Cardiac muscle cell (in vitro differentiated cells and primary cell): ENCODE measurements around the gene CCT7. TPM values are rescaled to one million over a fixed set of nuclear protein-coding genes. Genes with fewer than 3 reads are reported as not detected.

Experiments
- DNase-seq, 2 donors: peaks; one replicate each; pipeline versions ENCODE4 v3.0.0 to v3.0.0-alpha.2; 2010 to 2017; ENCODE audit warnings: low read depth in 1 of 2, low spot score in 1 of 2
- H3K27ac ChIP-seq: fragments of 200-600 bp; sonication (generic); 2 replicates; pipeline ENCODE4 v1.5.1; 2016
- H3K27me3 ChIP-seq: fragments of 200-600 bp; sonication (generic); 2 replicates; pipeline ENCODE4 v1.6.0; 2016; ENCODE audit warnings: control low read depth
- H3K36me3 ChIP-seq: fragments of 200-600 bp; sonication (generic); 2 replicates; pipeline ENCODE4 v1.5.1; 2016; ENCODE audit warnings: control low read depth
- H3K4me1 ChIP-seq: fragments of 200-600 bp; sonication (generic); 2 replicates; pipeline ENCODE4 v1.8.1; 2017; ENCODE audit warnings: low read depth, mild to moderate bottlenecking, mixed run types
- H3K4me3 ChIP-seq: fragments of 200-600 bp; sonication (generic); 2 replicates; pipeline ENCODE4 v1.5.1; 2016; ENCODE audit warnings: mild to moderate bottlenecking
- H3K9me3 ChIP-seq: fragments of 200-600 bp; sonication (generic); 2 replicates; pipeline ENCODE4 v1.5.1; 2017; ENCODE audit warnings: low read depth, mild to moderate bottlenecking, control low read depth
- CTCF ChIP-seq: IDR thresholded peaks from 2 replicates; pipeline ENCODE4 v1.5.1; 2012; ENCODE audit warnings: low read depth, mild to moderate bottlenecking, low read length
- polyA plus RNA-seq: library from polyadenylated mRNA; unstranded; fragments of >200 nt; fragmentation: Nextera tagmentation; extraction: Ambion mirVana; gene quantifications from 2 replicates; pipeline ENCODE4 v1.2.1, GENCODE V29; 2016
- total RNA-seq: library from RNA; depleted of rRNA; stranded (reverse); fragments of >200 nt; gene quantifications from 2 replicates; pipeline ENCODE4 v1.2.3, GENCODE V29; 2016

CCT7 gene
- total and polyA plus RNA-seq, 2 experiments from 2014 or later = 370 to 384 TPM

DNA sequence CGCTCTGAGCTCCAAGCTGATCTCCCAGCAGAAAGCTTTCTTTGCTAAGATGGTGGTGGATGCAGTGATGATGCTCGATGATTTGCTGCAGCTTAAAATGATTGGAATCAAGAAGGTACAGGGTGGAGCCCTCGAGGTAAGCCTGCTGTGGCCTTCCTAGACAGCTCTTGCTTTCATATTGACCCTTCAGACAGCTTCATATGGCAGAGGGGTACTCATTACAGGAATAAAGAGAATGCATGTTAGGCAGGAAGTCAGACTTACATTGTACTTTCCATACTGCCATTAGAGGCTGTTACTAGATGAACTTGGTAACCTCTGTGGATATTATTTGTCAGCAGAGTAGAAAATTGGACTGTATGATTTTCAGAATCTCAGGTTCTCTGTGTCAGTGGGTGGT is 10.5 kb downstream of the CCT7 start:
- no peak for TF ChIP-seq CTCF
- H3K36me3 ChIP-seq = peaks cover 68% of the 10 kb centered on the region
- H3K27me3 ChIP-seq = no peaks in the 10 kb centered on the region
- no peak overlapping the region for H3K4me3 ChIP-seq
- no peaks in the 10 kb centered on the region for H3K9me3 ChIP-seq
- peak overlapping the region; percentile 79 for H3K27ac ChIP-seq
- no peak for DNase-seq
- H3K4me1 ChIP-seq = peaks cover 18% of the 10 kb centered on the region

GRCh38 chr2:73246850-73247249 is 12.7 kb downstream of the CCT7 start:
- Histone ChIP-seq H3K4me3 (no peak overlapping the region), H3K4me1 (peaks cover 18% of the 10 kb centered on the region), H3K27me3 (no peaks in the 10 kb centered on the region), H3K27ac (no peak overlapping the region), H3K9me3 (no peaks in the 10 kb centered on the region), H3K36me3 (peaks cover 72% of the 10 kb centered on the region)
- no peak for TF ChIP-seq CTCF
- no peak for DNase-seq

DNA sequence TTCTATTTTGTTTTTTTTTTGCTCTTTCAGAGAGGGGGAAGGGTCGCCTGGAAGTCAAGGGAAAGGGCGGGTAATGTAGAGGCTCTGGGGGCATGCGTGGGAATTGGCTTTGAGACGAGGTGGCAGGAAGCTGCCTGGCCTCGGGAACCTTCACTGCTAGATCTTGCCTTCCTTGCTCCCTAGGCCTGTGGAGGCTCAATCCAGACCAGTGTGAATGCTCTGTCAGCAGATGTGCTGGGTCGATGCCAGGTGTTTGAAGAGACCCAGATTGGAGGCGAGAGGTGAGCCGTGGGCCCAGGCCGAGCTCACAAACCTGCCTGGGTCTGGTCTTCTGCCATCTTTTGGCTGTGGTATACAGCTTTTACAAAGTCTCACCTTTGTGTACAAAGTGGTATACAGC is 15.5 kb downstream of the CCT7 start:
- Histone ChIP-seq H3K4me3 (no peak overlapping the region), H3K27ac (no peak overlapping the region), H3K9me3 (no peaks in the 10 kb centered on the region), H3K27me3 (no peaks in the 10 kb centered on the region), H3K4me1 (no peaks in the 10 kb centered on the region), H3K36me3 (peaks cover 82% of the 10 kb centered on the region)
- no peak for TF ChIP-seq CTCF
- DNase-seq = no peak

DNA sequence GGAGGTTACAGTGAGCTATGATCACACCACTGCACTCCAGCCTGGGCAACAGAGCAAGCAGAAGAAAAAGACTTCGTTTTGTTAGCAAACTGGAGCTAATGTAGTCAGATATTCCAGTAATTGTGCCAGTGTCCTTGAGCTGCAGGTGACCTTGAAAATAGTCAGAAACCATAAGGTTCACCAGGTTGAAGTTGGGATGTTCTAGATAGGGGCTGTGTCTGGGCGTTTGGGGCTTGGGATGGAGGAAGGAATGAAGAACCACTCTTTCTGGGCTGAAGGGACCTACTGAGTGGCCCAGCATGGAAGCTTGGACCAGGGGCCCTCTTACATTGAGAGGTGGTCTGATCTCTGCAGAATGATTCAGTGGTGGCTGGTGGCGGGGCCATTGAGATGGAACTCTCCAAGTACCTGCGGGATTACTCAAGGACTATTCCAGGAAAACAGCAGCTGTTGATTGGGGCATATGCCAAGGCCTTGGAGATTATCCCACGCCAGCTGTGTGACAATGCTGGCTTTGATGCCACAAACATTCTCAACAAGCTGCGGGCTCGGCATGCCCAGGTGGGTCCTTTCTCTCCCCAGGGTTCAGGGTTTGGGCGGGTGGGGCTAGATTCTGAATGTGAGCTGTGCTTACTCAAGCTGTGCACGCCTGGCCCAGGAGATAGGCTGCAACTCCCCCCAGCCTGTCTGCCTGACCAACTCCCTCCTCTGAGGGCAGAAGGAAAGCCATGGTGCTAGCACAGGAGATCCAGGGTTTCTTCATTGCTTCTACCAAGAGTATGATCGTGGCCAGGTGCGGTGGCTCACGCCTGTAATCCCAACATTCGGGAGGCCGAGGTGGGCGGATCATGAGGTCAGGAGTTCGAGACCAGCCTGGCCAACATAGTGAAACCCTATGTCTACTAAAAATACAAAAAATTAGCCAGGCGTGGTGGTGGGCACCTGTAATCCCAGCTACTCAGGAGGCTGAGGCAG is 17.1 kb downstream of the CCT7 start:
- peaks cover 67% of the 10 kb centered on the region for H3K36me3 ChIP-seq
- H3K9me3 ChIP-seq = no peaks in the 10 kb centered on the region
- no peaks in the 10 kb centered on the region for H3K4me1 ChIP-seq
- DNase-seq = no peak
- H3K27me3 ChIP-seq = no peaks in the 10 kb centered on the region
- H3K4me3 ChIP-seq = no peak overlapping the region
- no peak overlapping the region for H3K27ac ChIP-seq
- no peak for TF ChIP-seq CTCF

GRCh38 chr2:73252238-73253027 is 18.3 kb downstream of the CCT7 start:
- no peaks in the 10 kb centered on the region for H3K4me1 ChIP-seq
- no peaks in the 10 kb centered on the region for H3K27me3 ChIP-seq
- H3K27ac ChIP-seq = no peak overlapping the region
- no peak for DNase-seq
- H3K36me3 ChIP-seq = peaks cover 54% of the 10 kb centered on the region
- no peaks in the 10 kb centered on the region for H3K9me3 ChIP-seq
- no peak for TF ChIP-seq CTCF
- H3K4me3 ChIP-seq = no peak overlapping the region
